ENCODE measurements around the gene HMMR.
"Not testable (repeated sequence)": the region's sequence is repeated elsewhere in the genome, so short reads cannot be mapped to it uniquely, and the experiment has no call there.

Gene HMMR

DNA sequence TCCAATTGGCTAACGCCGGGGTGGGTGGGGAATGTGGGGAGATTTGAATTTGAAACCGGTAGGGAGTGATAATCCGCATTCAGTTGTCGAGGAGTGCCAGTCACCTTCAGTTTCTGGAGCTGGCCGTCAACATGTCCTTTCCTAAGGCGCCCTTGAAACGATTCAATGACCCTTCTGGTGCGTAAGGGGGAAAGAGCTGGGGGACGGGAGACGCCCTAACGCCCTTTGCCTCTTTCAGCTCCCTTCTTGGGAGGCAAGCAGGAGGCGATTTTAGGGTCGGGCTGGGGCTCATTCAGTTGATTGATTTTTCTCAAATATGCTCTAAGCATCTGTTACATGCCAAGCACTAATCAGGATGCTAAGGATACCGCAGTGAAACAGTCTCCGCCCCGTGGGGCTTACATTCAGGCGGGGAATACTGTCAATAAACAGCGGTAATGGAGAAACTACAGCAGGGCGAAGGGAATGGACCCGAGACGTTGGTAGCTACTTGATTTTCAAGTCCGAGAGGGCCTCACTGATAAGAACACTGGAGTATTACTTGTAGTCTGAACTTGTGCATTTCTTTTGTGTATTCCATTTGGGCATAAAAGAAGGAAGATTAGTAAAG, at the start of gene HMMR:
HMMR (plus strand) TSS at position 71 of the 610 bp plus-strand sequence; CDS start at position 132, 61 bp downstream.
- peak within 1 kb of the TSS; percentile 99 for H3K4me3 ChIP-seq (ENCODE audit: low read length)
- no peak for TF ChIP-seq ZNF274 (IDR thresholded peaks at IDR 0.05; ENCODE audit: low read depth, low read length)

DNA sequence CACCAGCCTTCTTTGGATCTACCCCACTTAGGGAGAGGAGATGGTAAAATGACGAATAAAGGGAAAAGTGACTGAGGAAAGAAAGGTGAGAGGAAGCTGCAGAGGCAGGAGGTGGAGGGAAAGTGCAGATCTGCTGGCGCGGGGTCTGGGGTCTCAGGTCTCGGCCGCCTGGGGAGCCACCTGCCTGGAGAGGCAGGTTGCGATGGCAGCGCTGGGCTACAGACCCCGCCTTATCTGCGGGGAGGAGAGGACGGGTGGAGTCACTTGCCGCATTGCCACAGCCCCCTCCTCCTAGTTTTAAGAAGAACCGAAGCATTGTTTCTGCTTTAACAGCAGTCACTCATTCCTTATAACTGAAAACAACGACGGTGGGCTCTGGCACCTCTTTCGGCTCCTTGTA, 44.8 kb upstream of the HMMR start:
- H3K4me3 ChIP-seq (ENCODE audit: low read length): not testable (repeated sequence)

GRCh38 chr5:163424836-163425235, 35.6 kb upstream of the HMMR start:
- no peak for TF ChIP-seq ZNF274 (IDR thresholded peaks at IDR 0.05; ENCODE audit: low read depth, low read length)
- no peak overlapping the region for H3K4me3 ChIP-seq (ENCODE audit: low read length)

DNA sequence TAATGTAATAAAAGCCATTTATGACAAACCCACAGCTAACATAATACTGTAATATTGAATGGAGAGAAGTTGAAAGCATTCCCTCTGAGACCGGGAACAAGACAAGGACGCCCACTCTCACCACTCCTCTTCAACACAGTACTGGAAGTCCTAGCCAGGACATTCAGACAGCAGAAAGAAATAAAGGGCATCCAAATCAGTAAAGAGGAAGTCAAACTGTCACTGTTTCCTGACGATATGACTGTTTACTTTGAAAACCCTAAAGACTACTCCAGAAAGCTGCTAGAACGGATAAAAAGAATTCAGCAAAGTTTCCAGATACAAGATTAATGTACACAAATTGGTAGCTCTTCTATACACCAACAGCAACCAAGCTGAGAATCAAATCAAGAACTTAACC, 34.3 kb upstream of the HMMR start:
- H3K4me3 ChIP-seq (ENCODE audit: low read length): not testable (repeated sequence)

GRCh38 chr5:163432544-163432943, 27.9 kb upstream of the HMMR start:
- H3K4me3 ChIP-seq (ENCODE audit: low read length): no peak overlapping the region
- no peak for TF ChIP-seq ZNF274 (IDR thresholded peaks at IDR 0.05; ENCODE audit: low read depth, low read length)

- no peak overlapping the region for H3K4me3 ChIP-seq (ENCODE audit: low read length)
- no peak for TF ChIP-seq ZNF274 (IDR thresholded peaks at IDR 0.05; ENCODE audit: low read depth, low read length)
Measured at GRCh38 chr5:163433271-163433670, 27.2 kb upstream of the HMMR start.

GRCh38 chr5:163434401-163434866, 26.0 kb upstream of the HMMR start:
- H3K4me3 ChIP-seq (ENCODE audit: low read length): no peak overlapping the region
- TF ChIP-seq ZNF274 (IDR thresholded peaks at IDR 0.05; ENCODE audit: low read depth, low read length): no peak

DNA sequence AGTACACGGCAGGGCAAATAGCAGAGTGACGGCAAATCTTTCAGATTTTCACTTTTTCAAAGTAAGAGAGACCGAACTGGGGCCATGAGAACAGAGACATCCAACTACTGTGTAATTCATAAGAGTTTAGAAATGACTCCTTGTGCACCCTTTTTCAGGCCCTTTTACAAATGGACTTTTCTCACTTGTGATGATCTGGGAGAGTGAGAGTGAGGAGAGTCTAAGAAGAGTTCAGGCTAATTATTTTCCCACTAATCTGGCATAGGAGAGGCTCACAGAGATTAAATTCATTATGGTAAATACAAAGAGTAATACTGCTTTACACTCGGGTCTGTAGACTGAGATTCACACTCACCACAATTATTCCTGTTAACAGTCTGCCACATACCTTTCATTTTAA, 23.9 kb upstream of the HMMR start:
- H3K4me3 ChIP-seq (ENCODE audit: low read length): peak overlapping the region; percentile 49
- no peak for TF ChIP-seq ZNF274 (IDR thresholded peaks at IDR 0.05; ENCODE audit: low read depth, low read length)

DNA sequence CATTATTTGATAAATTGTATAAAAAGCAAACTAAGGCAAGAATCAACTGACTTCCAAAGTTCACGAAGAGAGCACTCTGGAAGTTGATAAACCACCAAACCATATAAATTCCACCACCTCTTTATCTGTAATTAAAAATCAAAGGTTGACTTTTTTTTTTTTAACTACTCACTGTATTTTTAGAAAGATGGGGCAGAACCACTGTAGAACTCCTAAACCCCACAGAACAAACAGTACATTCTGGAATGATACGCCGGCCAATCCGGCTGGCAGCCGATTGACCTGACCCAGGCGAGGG, 23.5 kb upstream of the HMMR start:
- H3K4me3 ChIP-seq (ENCODE audit: low read length): peak overlapping the region; percentile 49
- TF ChIP-seq ZNF274 (IDR thresholded peaks at IDR 0.05; ENCODE audit: low read depth, low read length): no peak

DNA sequence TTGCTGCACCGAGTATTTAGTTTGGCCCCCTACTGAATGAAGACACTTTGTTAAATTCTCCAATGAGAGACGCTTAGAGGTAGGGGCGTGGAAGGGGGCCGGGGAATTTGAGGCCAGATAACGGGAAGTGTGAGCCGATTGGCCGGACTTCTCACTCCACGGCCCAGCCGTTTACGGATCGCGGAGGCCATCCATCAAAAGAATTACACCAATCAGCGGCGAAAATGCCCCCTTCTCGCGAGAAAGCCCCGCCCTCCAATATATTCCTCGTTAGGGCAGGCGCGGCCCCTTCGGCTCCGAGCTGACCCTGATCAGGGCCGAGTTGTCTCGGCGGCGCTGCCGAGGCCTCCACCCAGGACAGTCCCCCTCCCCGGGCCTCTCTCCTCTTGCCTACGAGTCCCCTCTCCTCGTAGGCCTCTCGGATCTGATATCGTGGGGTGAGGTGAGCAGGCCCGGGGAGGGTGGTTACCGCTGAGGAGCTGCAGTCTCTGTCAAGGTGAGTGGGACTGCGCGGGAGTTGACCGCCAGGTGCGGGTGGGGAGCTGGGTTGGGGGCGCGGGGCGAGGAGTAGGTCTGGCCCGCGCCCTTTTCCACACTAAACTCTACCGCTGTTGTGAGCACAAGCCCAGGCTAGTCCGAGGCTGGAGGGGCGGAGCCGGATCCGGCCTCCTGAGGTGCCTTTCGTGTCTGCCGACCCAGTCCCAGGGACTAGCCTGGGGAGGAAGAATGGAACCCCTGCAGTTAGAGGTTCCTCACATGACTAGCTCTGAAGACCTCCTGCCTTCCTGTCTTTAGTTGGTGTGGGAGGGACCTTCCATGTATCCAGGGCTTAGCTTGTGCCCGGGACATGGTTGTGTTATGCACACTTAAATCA, 22.9 kb upstream of the HMMR start, which contains the start of gene CCNG1:
CCNG1 (plus strand) TSS at position 287 of the 874 bp plus-strand sequence. CDS start 1,662 bp downstream, outside the sequence.
- H3K4me3 ChIP-seq (ENCODE audit: low read length): peak within 1 kb of the TSS; percentile 99
- no peak for TF ChIP-seq ZNF274 (IDR thresholded peaks at IDR 0.05; ENCODE audit: low read depth, low read length)

DNA sequence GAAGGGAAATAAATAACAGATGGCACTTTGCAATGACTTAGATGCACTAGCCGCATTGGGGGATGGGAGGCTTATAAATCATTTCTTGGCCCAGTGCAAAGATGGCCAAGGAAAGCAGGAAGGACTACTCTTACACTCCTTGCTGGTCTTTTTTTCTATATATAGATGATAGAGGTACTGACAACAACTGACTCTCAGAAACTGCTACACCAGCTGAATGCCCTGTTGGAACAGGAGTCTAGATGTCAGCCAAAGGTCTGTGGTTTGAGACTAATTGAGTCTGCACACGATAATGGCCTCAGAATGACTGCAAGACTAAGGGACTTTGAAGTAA, 21.4 kb upstream of the HMMR start:
- no peak for TF ChIP-seq ZNF274 (IDR thresholded peaks at IDR 0.05; ENCODE audit: low read depth, low read length)
- peak overlapping the region; percentile 99 for H3K4me3 ChIP-seq (ENCODE audit: low read length)

- no peak overlapping the region; the same call in 1 of the 2 replicates for H3K4me3 ChIP-seq (ENCODE audit: low read length)
- no peak for TF ChIP-seq ZNF274 (IDR thresholded peaks at IDR 0.05; ENCODE audit: low read depth, low read length)
Measured at GRCh38 chr5:163440954-163441353, 19.5 kb upstream of the HMMR start.

DNA sequence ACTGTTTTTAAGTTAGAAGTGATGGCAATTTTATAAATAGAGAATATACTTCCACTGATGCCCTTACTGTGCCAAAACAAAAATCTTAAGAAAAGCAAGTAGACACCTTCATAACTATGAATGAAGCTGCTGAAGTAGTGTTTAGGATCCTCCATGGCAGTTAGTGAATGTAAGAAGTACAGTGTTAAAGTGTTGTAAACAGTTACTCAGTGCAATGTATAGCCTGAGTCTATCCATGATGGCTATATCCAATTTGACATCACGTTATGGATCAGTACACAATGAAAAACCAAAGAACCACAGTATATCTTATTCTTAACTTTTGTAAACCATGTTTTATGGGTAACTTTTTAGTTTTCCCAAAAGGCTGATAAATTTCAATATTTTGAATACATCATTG, 15.9 kb upstream of the HMMR start:
- no peak overlapping the region for H3K4me3 ChIP-seq (ENCODE audit: low read length)
- TF ChIP-seq ZNF274 (IDR thresholded peaks at IDR 0.05; ENCODE audit: low read depth, low read length): no peak

DNA sequence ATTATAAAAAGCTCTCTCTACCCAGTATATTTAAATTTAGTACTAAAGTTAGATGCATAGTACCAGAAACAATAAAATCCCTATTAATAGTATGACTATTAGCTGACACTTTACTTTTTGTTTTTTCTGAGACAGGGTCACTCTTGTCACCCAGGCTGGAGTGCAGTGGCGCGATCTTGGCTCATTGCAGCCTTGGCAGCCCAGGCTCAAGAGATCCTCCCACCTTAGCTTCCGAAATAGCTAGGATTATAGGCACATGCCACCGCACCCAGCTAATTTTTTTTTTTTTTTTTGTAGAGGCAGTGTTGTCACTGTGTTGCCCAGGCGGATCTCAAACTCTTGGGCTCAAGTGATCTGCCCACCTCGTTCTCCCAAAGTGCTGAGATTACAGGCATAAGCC, 15.1 kb upstream of the HMMR start:
- no peak overlapping the region for H3K4me3 ChIP-seq (ENCODE audit: low read length)
- no peak for TF ChIP-seq ZNF274 (IDR thresholded peaks at IDR 0.05; ENCODE audit: low read depth, low read length)

GRCh38 chr5:163447191-163447590, 13.2 kb upstream of the HMMR start:
- H3K4me3 ChIP-seq (ENCODE audit: low read length): no peak overlapping the region
- no peak for TF ChIP-seq ZNF274 (IDR thresholded peaks at IDR 0.05; ENCODE audit: low read depth, low read length)

Measured in GM08714 (cell line).